Measurements from ENCODE around the gene LONP2.
A peak's percentile ranks its signal among the peaks of the same experiment; 100 is the strongest.
"Not testable (repeated sequence)": the region's sequence is repeated elsewhere in the genome, so short reads cannot be mapped to it uniquely, and the experiment has no call there.

The LONP2 gene

DNA sequence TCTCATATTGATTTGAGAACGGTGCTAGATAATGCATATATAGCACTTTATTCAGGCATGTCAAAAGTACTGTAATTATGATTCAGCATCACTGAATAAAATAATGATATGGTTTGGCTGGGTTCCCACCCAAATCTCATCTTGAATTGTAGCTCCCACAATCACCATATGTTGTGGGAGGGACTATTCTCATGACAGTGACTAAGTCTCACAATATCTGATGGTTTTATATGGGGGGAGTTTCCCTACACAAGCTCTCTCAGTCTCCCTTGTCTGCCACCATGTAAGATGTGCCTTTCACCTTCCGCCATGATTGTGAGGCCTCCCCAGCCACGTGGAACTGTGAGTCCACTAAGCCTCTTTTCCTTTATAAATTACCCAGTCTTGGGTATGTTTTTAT, 25.6 kb upstream of the LONP2 start:
- no peak for TF ChIP-seq POLR2A (IDR thresholded peaks at IDR 0.05; ENCODE audit: low read depth, low read length)
- DNase-seq (ENCODE audit: insufficient read length, low spot score) (no peak), FAIRE-seq (no peak)

DNA sequence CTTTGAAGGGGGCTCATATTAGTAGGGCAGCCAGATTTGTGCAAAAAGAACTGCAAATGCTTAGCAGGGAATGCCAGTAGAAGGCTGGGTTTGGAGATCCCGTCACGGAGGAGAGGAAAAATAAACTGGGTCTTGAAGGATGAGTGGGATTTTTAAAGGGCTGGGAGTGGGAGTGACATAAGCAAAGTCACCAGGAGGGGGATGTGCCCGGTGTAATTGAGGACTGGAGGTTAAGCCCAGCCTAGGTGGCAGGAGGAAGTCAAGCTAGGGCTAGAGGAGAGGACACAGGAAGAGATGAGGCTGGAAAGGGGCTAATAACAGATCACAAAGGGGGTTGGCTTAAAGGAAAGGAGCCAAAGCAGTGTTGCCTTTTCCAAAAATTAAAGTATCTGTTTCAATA, 23.2 kb upstream of the LONP2 start:
- DNase-seq (ENCODE audit: insufficient read length, low spot score) (no peak), FAIRE-seq (no peak)
- TF ChIP-seq POLR2A (IDR thresholded peaks at IDR 0.05; ENCODE audit: low read depth, low read length) = no peak

DNA sequence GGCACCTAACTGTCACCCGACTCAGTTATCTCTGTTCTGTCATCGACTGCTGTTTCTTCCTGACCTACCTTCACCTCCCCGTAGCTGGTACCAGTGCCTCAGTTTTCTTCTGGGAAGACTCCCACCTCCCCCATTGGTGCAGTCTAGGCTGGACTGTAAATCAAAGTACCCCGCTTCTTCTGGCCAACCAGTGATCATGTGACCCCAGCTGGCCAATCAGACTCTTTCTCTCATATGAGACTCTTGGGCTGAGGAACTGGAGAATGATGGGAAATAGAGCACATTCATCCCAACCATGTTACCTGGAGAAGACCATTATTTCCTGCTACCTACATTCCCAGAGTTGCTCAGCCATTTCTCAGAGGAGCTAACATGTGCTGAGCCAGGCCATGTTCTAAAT, 20.6 kb upstream of the LONP2 start:
- no peak for TF ChIP-seq POLR2A (IDR thresholded peaks at IDR 0.05; ENCODE audit: low read depth, low read length)
- FAIRE-seq = no peak

DNA sequence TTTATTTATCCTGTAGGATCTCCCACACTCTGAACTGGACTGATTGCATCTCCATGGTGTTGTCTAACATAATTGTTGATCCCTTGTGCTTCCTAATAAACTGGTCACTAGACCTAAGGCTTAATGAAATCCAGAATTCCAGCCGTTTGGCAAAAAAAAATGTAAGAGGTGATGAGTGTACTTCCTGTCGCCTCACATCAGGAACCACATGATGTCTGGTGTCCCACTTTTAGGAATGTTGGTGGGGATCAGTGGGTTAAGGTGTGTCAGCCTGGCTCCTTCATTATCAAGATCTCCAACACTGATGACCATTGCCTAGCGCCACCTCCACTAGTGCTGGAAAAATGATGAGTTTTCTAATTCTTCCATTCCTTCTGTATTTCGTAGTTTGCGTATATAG, 18.6 kb upstream of the LONP2 start:
- no peak for DNase-seq (ENCODE audit: insufficient read length, low spot score)
- FAIRE-seq = no peak
- TF ChIP-seq POLR2A (IDR thresholded peaks at IDR 0.05; ENCODE audit: low read depth, low read length) = no peak

More for the DNA sequence above, 20.6 kb upstream of the LONP2 start:
- no peak for DNase-seq (ENCODE audit: insufficient read length, low spot score)

DNA sequence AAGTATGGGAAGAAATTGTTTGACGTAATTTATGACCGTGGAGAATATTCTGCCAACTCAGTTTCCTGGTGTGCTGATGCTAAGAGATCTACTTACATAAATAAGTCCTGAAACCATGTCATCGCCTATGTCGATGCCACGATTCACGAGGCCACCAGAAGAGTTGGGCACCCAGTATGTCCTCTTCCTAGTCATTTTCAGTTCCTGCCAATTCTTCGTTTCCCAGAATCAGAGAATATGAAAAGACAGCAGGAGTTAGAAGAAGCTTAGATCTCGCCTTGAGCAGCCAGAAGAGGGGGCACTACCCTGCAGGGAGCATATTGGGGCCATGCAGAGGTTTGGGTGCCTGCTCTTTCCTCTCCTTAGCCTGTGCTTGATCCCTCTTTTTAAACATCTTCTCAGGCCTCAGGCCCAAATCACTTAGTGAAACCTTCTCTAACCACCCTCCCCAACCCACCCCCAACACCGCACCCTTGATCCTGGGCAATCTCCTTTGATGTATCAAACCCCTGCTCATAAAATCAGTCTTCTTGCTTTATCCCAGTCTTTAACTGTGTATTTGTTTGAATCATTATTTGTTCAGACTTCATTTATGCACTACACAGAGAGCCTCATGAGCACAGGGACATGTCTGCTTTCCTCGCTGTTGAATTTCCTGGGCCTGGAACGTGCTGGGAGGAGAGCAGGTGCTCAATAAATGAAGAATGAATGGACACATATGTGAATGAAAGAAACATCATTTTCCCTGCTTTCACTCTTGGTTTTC, 12.2 kb upstream of the LONP2 start:
- DNase-seq (ENCODE audit: insufficient read length, low spot score) (peak; percentile 24), FAIRE-seq (peak; percentile 36)
- TF ChIP-seq POLR2A (IDR thresholded peaks at IDR 0.05; ENCODE audit: low read depth, low read length) = no peak

DNA sequence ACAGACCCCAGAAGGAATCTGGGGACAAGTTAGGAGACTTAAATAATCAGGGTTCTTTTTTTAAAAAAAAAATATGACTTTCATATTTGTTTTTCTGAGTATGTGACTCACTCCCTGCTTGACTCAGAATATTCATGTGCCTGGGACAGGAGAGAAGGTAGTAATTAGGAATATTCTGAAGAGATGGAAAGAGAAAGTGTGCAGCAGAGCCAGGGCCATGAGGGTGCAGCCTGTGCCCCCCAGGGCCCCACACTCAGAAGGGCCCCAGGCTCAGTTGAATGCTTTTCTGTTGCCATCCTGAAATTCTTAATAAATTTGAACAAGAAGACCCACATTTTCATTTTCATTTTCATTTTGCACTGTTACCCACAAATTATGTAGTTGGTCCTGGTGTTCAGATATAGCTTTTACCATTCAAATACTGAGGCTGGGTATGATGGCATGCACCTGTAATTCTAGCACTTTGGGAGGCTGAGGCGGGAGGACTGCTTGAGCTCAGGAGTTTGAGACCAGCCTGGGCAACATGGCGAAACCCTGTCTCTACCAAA, 11.5 kb upstream of the LONP2 start:
- TF ChIP-seq POLR2A (IDR thresholded peaks at IDR 0.05; ENCODE audit: low read depth, low read length) = no peak
- FAIRE-seq (no peak), DNase-seq (ENCODE audit: insufficient read length, low spot score) (no peak)

DNA sequence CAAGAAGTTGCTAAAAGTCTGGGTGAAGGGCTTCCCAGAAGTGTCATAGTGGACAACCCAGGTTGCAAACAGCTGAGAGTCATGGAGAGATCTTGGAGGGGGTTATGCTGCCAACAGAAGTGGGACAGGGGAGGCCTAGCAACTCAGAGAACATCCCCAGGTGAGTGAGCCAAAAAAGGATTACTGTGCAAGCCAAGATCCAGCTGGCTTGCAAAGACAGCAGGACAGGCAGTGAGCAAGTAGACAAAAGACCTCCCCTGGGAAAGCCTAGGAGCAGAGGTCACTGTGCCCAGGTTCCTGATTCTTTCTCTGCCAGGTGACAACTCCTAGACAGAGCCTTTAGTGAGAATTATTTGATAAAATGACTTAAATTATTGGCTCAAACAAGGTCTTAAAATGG, 9.5 kb upstream of the LONP2 start:
- FAIRE-seq (no peak), DNase-seq (ENCODE audit: insufficient read length, low spot score) (no peak)
- TF ChIP-seq POLR2A (IDR thresholded peaks at IDR 0.05; ENCODE audit: low read depth, low read length) = no peak

DNA sequence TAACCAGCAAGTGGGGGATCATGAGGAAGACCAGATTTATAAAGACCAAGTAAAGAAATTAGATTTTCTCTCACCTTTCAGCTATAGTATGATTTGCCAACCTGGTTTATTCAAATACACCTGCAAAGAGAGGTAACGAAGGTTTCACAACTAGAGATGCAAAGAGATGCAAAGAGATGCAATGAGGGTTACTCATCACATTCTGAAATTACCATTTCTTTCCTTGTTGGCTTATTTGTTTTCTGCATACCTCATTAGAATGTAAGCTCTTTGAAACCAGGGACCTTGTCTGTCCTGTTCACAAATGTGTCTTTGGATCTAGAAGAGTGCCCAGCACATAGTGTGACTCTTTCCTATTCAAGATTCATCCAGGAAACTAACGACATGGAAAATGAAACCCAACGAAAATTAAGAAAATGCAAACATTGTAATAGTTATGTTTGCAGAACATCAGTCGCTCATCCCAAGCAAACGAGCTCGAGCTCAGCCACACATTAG, 9.0 kb upstream of the LONP2 start:
- FAIRE-seq = no peak
- no peak for TF ChIP-seq POLR2A (IDR thresholded peaks at IDR 0.05; ENCODE audit: low read depth, low read length)
- DNase-seq (ENCODE audit: insufficient read length, low spot score) = no peak

DNA sequence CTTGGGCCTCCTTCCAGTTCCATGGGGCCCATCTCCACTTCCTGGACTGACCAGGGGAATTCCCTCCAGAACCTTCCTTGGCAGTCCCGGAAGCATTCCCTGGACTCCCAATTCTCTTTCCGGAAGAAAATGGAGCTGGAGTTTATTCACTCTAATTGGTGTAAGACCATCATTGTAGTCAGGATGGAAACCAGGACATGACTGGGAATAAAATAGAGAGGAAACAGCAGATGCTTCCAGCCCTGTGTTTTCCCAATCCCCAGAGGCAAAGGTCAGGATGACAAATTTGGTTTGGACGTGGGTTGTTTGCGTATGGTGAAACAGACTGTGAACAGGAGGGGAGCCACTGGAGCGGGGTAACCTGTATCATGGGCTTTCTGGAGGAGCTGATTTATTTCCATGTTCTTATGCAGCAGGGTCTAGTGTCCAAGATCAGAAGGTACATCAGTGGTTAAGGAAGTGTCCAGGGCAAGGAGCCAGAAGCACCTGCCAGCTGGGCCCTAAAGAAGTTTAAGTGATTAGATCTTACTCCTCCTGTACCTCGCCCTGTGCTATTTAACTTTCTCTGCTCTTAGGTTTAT, 8.5 kb upstream of the LONP2 start:
- no peak for FAIRE-seq
- DNase-seq (ENCODE audit: insufficient read length, low spot score) = no peak
- no peak for TF ChIP-seq POLR2A (IDR thresholded peaks at IDR 0.05; ENCODE audit: low read depth, low read length)

DNA sequence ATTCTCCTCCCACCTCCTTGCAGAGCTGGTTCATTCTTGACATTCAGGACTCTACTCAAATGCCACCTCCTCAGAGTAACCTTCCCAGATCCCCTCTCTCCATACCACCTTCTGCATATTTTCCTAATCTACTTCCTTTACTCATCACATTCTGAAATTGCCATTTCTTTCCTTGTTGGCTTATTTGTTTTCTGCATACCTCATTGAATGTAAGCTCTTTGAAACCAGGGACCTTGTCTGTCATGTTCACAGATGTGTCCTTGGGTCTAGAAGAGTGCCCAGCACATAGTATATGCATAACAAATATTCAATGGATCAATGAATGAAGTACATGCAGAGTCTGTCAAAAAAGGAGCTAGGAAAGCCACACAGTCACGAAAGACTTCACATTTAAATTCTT, 7.8 kb upstream of the LONP2 start:
- FAIRE-seq (no peak), DNase-seq (ENCODE audit: insufficient read length, low spot score) (no peak)
- TF ChIP-seq POLR2A (IDR thresholded peaks at IDR 0.05; ENCODE audit: low read depth, low read length) = no peak

DNA sequence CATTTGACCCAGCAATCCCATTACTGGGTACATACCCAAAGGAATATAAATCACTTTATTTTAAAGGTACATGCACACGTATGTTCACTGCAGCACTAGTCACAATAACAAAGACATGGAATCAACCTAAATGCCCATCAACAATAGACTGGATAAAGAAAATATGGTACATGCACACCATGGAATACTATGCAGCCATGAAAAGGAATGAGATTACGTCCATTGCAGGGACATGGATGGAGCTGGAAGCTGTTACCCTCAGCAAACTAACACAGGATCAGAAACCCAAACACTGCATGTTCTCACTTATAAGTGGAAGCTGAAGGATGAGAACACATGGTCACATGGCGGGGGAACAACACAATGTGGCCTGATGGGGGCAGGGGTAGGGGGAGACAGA, 4.0 kb upstream of the LONP2 start:
- not testable (repeated sequence) for FAIRE-seq; DNase-seq (ENCODE audit: insufficient read length, low spot score)

DNA sequence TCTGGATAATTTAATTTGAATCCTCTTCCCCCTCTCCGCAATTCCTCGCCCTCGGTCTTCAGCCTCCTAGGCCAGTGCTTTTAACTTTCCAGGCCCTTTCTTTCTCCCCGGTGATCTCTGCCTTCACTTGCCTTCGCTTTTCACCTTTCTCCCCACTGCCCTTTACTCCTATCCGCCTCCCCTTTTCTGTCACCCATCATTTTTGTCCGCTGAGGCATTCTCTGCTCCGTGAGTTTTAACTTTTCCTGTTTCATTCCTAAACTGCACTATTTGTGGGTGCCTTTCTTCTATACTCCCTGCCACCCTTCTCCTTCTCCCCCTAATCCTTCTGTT, 729 bp downstream of the LONP2 start:
- DNase-seq (ENCODE audit: insufficient read length, low spot score) (no peak), FAIRE-seq (no peak)
- TF ChIP-seq POLR2A (IDR thresholded peaks at IDR 0.05; ENCODE audit: low read depth, low read length) = no peak

DNA sequence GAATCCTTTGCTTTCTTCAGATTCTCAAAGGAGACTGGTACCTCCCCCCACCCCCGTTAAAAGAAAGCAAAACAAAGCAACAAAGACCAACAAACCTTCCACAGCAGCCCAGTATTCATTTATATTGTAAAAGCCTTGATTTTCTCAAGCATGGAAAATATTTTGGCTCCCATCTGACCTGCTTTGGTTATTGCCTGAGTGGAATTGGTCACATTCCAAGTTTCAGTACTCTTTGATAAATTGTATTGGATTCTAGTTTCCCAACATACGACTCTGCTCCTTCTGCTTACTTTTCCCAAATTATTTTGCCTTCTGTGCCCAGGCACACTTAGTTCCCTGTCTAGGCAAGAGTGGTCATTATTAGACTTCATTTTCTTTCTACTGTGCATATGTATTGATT, 2.0 kb downstream of the LONP2 start:
- no peak for DNase-seq (ENCODE audit: insufficient read length, low spot score)
- no peak for FAIRE-seq
- TF ChIP-seq POLR2A (IDR thresholded peaks at IDR 0.05; ENCODE audit: low read depth, low read length) = no peak

DNA sequence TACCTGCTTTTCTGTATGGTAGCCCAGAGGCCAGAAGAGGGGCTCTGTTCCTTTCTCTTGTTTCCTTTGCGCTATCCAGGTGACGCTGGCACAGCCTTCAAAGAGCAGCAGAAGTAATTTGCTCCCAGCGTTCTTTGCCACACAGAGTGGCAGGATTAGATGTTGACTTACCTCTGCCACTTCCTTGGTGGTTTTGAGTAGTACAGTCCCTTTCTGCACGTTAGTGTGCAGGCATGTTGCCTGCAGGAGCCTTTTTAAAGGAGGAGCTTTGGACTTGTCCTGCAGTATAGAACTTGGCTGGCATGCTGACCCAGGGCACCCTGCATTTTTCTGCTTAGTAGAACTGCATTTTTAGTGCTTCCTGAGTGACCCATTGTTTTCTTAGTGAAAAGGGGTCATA, 3.2 kb downstream of the LONP2 start, which contains the start of gene ABCC11:
TSS of gene ABCC11 (minus strand) at position 229 of the 400 bp plus-strand sequence. CDS start 15,618 bp downstream, outside the sequence.
- DNase-seq (ENCODE audit: insufficient read length, low spot score) = no peak
- no peak for TF ChIP-seq POLR2A (IDR thresholded peaks at IDR 0.05; ENCODE audit: low read depth, low read length)
- FAIRE-seq = no peak

All from H54 (cell line).